H1 (cell line): Measurements from ENCODE around the gene YOD1. TPM values are rescaled to one million over a fixed set of nuclear protein-coding genes. Genes with fewer than 3 reads are reported as not detected.

Experiments
- CTCF ChIA-PET: fragments of 300-600 bp; sonication (Branson Sonifier 250); formaldehyde crosslinking; loops from one replicate; lab custom pipeline; 2021; ENCODE audit not compliant: partially characterized antibody; lab: Charles Lee
- POLR2A ChIA-PET: fragments of 300-600 bp; sonication (Branson Sonifier 250); formaldehyde crosslinking; loops from one replicate; lab custom pipeline; 2021; ENCODE audit warnings: inconsistent platforms; ENCODE audit not compliant: partially characterized antibody; lab: Charles Lee
- DNase-seq, 2 experiments: peaks; one replicate each; pipeline versions ENCODE4 v3.0.0 to v3.0.0-alpha.2; 2010 to 2022; ENCODE audit warnings: low spot score in 2 of 2, low read depth in 1 of 2, mixed read lengths in 1 of 2
- FAIRE-seq: peaks from 2 replicates; lab custom pipeline; 2011; peaks lifted over from hg19 to GRCh38; lab: Jason Lieb, UNC
- H2AFZ ChIP-seq: 2 replicates; pipeline ENCODE4 v1.8.1; 2012; ENCODE audit warnings: low read length, inconsistent platforms
- H2AK5ac ChIP-seq: 2 replicates; pipeline ENCODE4 v1.6.1; 2013; ENCODE audit warnings: low read depth, low read length
- H2BK120ac ChIP-seq: replicated peaks from 2 replicates; pipeline ENCODE3; 2013; ENCODE audit warnings: low read depth, low read length, inconsistent platforms
- H2BK12ac ChIP-seq: 2 replicates; pipeline ENCODE4 v1.6.1; 2013; ENCODE audit warnings: low read depth, low read length
- H2BK15ac ChIP-seq: 2 replicates; pipeline ENCODE4 v1.6.1; 2013; ENCODE audit warnings: low read length
- H2BK20ac ChIP-seq: 2 replicates; pipeline ENCODE4 v1.6.1; 2013; ENCODE audit warnings: low read length
- H2BK5ac ChIP-seq: 2 replicates; pipeline ENCODE4 v1.6.1; 2013; ENCODE audit warnings: low read depth, low read length
- H3K14ac ChIP-seq: 2 replicates; pipeline ENCODE4 v1.6.1; 2013; ENCODE audit warnings: inconsistent platforms; ENCODE audit not compliant: insufficient read length
- H3K18ac ChIP-seq: 2 replicates; pipeline ENCODE4 v1.6.1; 2013; ENCODE audit warnings: low read length; ENCODE audit errors: extremely low read depth
- H3K23ac ChIP-seq: 2 replicates; pipeline ENCODE4 v1.6.1; 2013; ENCODE audit warnings: inconsistent platforms; ENCODE audit not compliant: insufficient read length
- H3K23me2 ChIP-seq: 2 replicates; pipeline ENCODE4 v1.6.1; 2013; ENCODE audit warnings: low read depth, low read length
- H3K27ac ChIP-seq: 2 replicates; pipeline ENCODE4 v1.6.1; 2011; ENCODE audit warnings: low read depth, low read length, inconsistent platforms
- H3K27me3 ChIP-seq, 4 experiments: replicated peaks in 1 of 4; 1 replicate in 1 of 4; 2 replicates in 3 of 4; pipeline versions ENCODE4 v1.6.1 to v1.8.1; 2011 to 2013; ENCODE audit warnings: low read length in 3 of 4, mild to moderate bottlenecking in 3 of 4, inconsistent platforms in 2 of 4, mixed read lengths in 2 of 4, moderate library complexity in 1 of 4; ENCODE audit not compliant: control insufficient read depth in 3 of 4, insufficient read depth in 3 of 4; ENCODE audit errors: extremely low read depth in 1 of 4
- H3K36me3 ChIP-seq, 4 experiments: 2 replicates each; pipeline versions ENCODE4 v1.6.1 to v1.8.1; 2011 to 2013; ENCODE audit warnings: mild to moderate bottlenecking in 4 of 4, low read length in 3 of 4, moderate library complexity in 2 of 4, control low read depth in 1 of 4, inconsistent platforms in 1 of 4; ENCODE audit not compliant: insufficient read depth in 4 of 4, control insufficient read depth in 2 of 4
- H3K4ac ChIP-seq: replicated peaks from 2 replicates; pipeline ENCODE3; 2013; ENCODE audit warnings: low read length, low read depth, mixed read lengths, inconsistent platforms; ENCODE audit not compliant: insufficient read length
- H3K4me1 ChIP-seq, 4 experiments: replicated peaks in 1 of 4; 1 replicate in 1 of 4; 2 replicates in 3 of 4; pipeline versions ENCODE4 v1.6.1 to v1.8.1; 2011 to 2013; ENCODE audit warnings: low read length in 3 of 4, inconsistent platforms in 2 of 4, mixed read lengths in 1 of 4; ENCODE audit not compliant: insufficient read depth in 4 of 4, control insufficient read depth in 3 of 4
- H3K4me2 ChIP-seq, 2 experiments: 2 replicates each; pipeline versions ENCODE4 v1.6.1 to v1.8.1; 2011 to 2013; ENCODE audit warnings: low read depth in 2 of 2, low read length in 2 of 2, control low read depth in 1 of 2, inconsistent platforms in 1 of 2, mild to moderate bottlenecking in 1 of 2; ENCODE audit not compliant: insufficient read depth in 1 of 2
- H3K4me3 ChIP-seq, 4 experiments: fragments of 200-600, 300-600 bp in 1 of 4; sonication (generic), shearing (Covaris generic), sonication (Bioruptor Twin) in 1 of 4; 2 replicates each; pipeline versions ENCODE4 v1.5.1 to v1.8.1; 2011 to 2016; ENCODE audit warnings: low read length in 4 of 4, low read depth in 3 of 4, control low read depth in 2 of 4, inconsistent platforms in 2 of 4, mild to moderate bottlenecking in 2 of 4, mixed read lengths in 1 of 4, moderate library complexity in 1 of 4; ENCODE audit not compliant: insufficient read depth in 2 of 4; ENCODE audit errors: extremely low read depth in 1 of 4
- H3K56ac ChIP-seq: replicated peaks from 2 replicates; pipeline ENCODE3; 2013; ENCODE audit warnings: low read depth, mild to moderate bottlenecking, mixed read lengths, low read length, inconsistent platforms; ENCODE audit not compliant: insufficient read length
- H3K79me1 ChIP-seq: 2 replicates; pipeline ENCODE4 v1.6.1; 2013; ENCODE audit warnings: low read depth, low read length, control low read depth
- H3K79me2 ChIP-seq, 2 experiments: 2 replicates each; pipeline versions ENCODE4 v1.6.1 to v1.8.1; 2012 to 2013; ENCODE audit warnings: low read length in 2 of 2, mild to moderate bottlenecking in 2 of 2, inconsistent platforms in 1 of 2; ENCODE audit not compliant: insufficient read depth in 2 of 2, control insufficient read depth in 1 of 2
- H3K9ac ChIP-seq, 4 experiments: replicated peaks in 1 of 4; 1 replicate in 1 of 4; 2 replicates in 3 of 4; pipeline versions ENCODE4 v1.6.1 to v1.8.1; 2011 to 2013; ENCODE audit warnings: low read depth in 3 of 4, low read length in 3 of 4, control low read depth in 2 of 4, mild to moderate bottlenecking in 2 of 4, moderate library complexity in 2 of 4, inconsistent platforms in 1 of 4; ENCODE audit errors: extremely low read depth in 1 of 4
- H3K9me3 ChIP-seq, 2 experiments: 2 replicates each; pipeline versions ENCODE4 v1.6.1 to v1.8.1; 2012 to 2013; ENCODE audit warnings: mild to moderate bottlenecking in 2 of 2, moderate library complexity in 2 of 2, control low read depth in 1 of 2, inconsistent platforms in 1 of 2, low read depth in 1 of 2, low read length in 1 of 2, mixed read lengths in 1 of 2; ENCODE audit not compliant: insufficient read depth in 2 of 2
- H4K20me1 ChIP-seq, 2 experiments: replicated peaks in 1 of 2; 2 replicates each; pipeline versions ENCODE3 to v1.8.1; 2011 to 2013; ENCODE audit warnings: inconsistent platforms in 2 of 2, low read length in 2 of 2, mild to moderate bottlenecking in 1 of 2; ENCODE audit not compliant: insufficient read depth in 2 of 2, control insufficient read depth in 1 of 2
- H4K5ac ChIP-seq: 2 replicates; pipeline ENCODE4 v1.6.1; 2013; ENCODE audit warnings: low read length, low read depth, mixed read lengths, inconsistent platforms; ENCODE audit not compliant: insufficient read length
- H4K8ac ChIP-seq: 2 replicates; pipeline ENCODE4 v1.8.0; 2013; ENCODE audit warnings: mild to moderate bottlenecking, moderate library complexity, low read length, inconsistent platforms; ENCODE audit not compliant: insufficient read depth; ENCODE audit errors: extremely low read depth
- H4K91ac ChIP-seq: replicated peaks from 2 replicates; pipeline ENCODE3; 2013; ENCODE audit warnings: low read length, mixed read lengths, inconsistent platforms; ENCODE audit not compliant: insufficient read length
- ASH2L ChIP-seq: fragments of 200-600, 300-600 bp; sonication (generic); IDR thresholded peaks from one replicate; pipeline ENCODE4 v1.7.1; 2017; ENCODE audit warnings: low read length
- BRCA1 ChIP-seq: IDR thresholded peaks from 2 replicates; pipeline ENCODE4 v1.6.1; 2012; ENCODE audit warnings: low read depth, low read length, improper control_type of control experiment
- CBX5 ChIP-seq: fragments of 300-800, 300-1000 bp; sonication (generic); IDR thresholded peaks from 2 replicates; pipeline ENCODE4 v1.7.1; 2016; ENCODE audit warnings: antibody characterized with exemption, low read length, low read depth
- CEBPB ChIP-seq: IDR thresholded peaks from 2 replicates; pipeline ENCODE4 v1.6.1; 2012; ENCODE audit warnings: low read depth, low read length
- CHD2 ChIP-seq: IDR thresholded peaks from 2 replicates; pipeline ENCODE4 v1.6.1; 2012; ENCODE audit warnings: low read length, improper control_type of control experiment
- KDM1A ChIP-seq: fragments of 200-600, 300-600 bp; sonication (generic); IDR thresholded peaks from 2 replicates; pipeline ENCODE4 v1.7.1; 2016; ENCODE audit warnings: mild to moderate bottlenecking, low read length, borderline replicate concordance
- KDM4A ChIP-seq: IDR thresholded peaks from one replicate; pipeline ENCODE4 v1.7.1; 2012; ENCODE audit warnings: low read depth, mild to moderate bottlenecking, moderate library complexity, low read length, inconsistent platforms; ENCODE audit not compliant: severe bottlenecking
- MAFK ChIP-seq: IDR thresholded peaks from 2 replicates; pipeline ENCODE4 v1.6.1; 2012; ENCODE audit warnings: low read depth, mild to moderate bottlenecking, improper control_type of control experiment, low read length
- POLR2AphosphoS5 ChIP-seq: IDR thresholded peaks from 2 replicates; pipeline ENCODE4 v1.6.1; 2011; ENCODE audit warnings: low read depth, low read length
- POU5F1 ChIP-seq: IDR thresholded peaks from 2 replicates; pipeline ENCODE4 v1.6.1; 2011; ENCODE audit warnings: low read depth, mild to moderate bottlenecking, low read length, moderate library complexity
- RFX5 ChIP-seq: IDR thresholded peaks from 2 replicates; pipeline ENCODE4 v1.6.1; 2011; ENCODE audit warnings: low read depth, low read length, improper control_type of control experiment, borderline replicate concordance
- SAP30 ChIP-seq: fragments of 300-600 bp; sonication (generic); IDR thresholded peaks from 2 replicates; pipeline ENCODE4 v1.7.1; 2012; ENCODE audit warnings: low read length, moderate library complexity, mild to moderate bottlenecking, inconsistent platforms; ENCODE audit not compliant: insufficient read depth, insufficient replicate concordance
- SP1 ChIP-seq: IDR thresholded peaks from 2 replicates; pipeline ENCODE4 v1.6.1; 2011; ENCODE audit warnings: low read depth, low read length
- SP2 ChIP-seq: IDR thresholded peaks from 2 replicates; pipeline ENCODE4 v1.6.1; 2012; ENCODE audit warnings: mild to moderate bottlenecking, low read length, inconsistent platforms
- YY1 ChIP-seq: IDR thresholded peaks from 2 replicates; pipeline ENCODE4 v1.6.1; 2011; ENCODE audit warnings: low read depth, mild to moderate bottlenecking, low read length
- ZNF274 ChIP-seq: IDR thresholded peaks from 2 replicates; pipeline ENCODE4 v1.7.0; 2012; ENCODE audit warnings: low read length, borderline replicate concordance; ENCODE audit errors: extremely low read depth
- WGBS, 2 experiments: shearing (Covaris generic) in 1 of 2; methylation state at CpG; one replicate each; pipeline versions ENCODE4 v1.1.6 to v1.1.7; 2013 to 2015; ENCODE audit warnings: low lambda C conversion rate in 2 of 2, mixed read lengths in 2 of 2, inconsistent platforms in 1 of 2, low coverage in 1 of 2, missing lambda C conversion rate in 1 of 2; ENCODE audit not compliant: insufficient replicate concordance in 2 of 2, insufficient coverage in 1 of 2, insufficient read length in 1 of 2; ENCODE audit errors: extremely low coverage in 1 of 2, missing lambda C conversion rate in 1 of 2; 5-methylcytosine and 5-hydroxymethylcytosine counted together
- polyA plus RNA-seq, 7 experiments: library from polyadenylated mRNA; depleted of rRNA in 3 of 7; stranded (reverse) in 5 of 7; unstranded in 2 of 7; fragments of >200 nt in 5 of 7; fragments of 200-250 nt in 2 of 7; gene quantifications; 1 replicate in 5 of 7; 2 replicates in 1 of 7; 4 replicates in 1 of 7; pipeline versions ENCODE4 v1.2.1 to v1.2.3, GENCODE V29; 2011 to 2013; ENCODE audit warnings: missing spikeins in 2 of 7, mixed read lengths in 2 of 7
- total RNA-seq: library from RNA; stranded (reverse); fragmentation: NEBNext Ultra II Directional; extraction: Animal tissue kit (Norgen Biotek cat#: 25700); gene quantifications from 2 replicates; pipeline ENCODE4 v1.2.1, GENCODE V29; 2021

Gene YOD1
- total and polyA plus RNA-seq, 2 of the 8 experiments (the other 6 are each of a cell fraction or from before 2014, with no cell fraction given), result 1.9 to 11.8 TPM

DNA sequence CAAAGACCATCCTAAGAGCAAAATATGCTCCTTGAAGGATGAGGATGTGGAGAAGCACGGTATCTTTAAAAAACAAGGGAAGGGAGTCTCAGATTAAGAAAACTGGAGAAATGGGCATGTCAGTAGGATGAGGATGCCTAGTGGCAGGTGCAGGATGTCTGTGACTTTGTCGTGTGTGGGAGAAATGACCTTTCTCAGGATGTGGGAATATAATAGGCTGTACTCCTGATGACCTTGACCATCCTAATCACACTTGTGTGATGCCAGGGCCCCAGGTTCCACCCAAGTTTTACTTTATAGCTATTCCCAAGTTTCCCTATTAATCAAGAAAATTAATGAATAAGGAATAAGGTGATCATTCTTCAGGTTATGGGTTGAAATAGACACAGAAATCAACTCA, 31.3 kb downstream of the YOD1 start:
- Histone ChIP-seq H3K9ac (no peak overlapping the region), H4K91ac (no peak overlapping the region), H3K23me2 (no peaks in the 10 kb centered on the region), H2BK12ac (no peak overlapping the region), H3K27ac (no peak overlapping the region), H3K4me1 (peaks cover 0 to 3% (median 0%) of the 10 kb centered on the region in 4 experiments; a peak in 2 of 7 replicates), H2BK15ac (no peak overlapping the region), H2BK120ac (no peak overlapping the region), H3K4me3 (no peak overlapping the region), H3K4me2 (no peak overlapping the region), H2AK5ac (no peak overlapping the region), H3K18ac (no peak overlapping the region), H2BK20ac (no peak overlapping the region), H3K4ac (no peak overlapping the region), H2BK5ac (no peak overlapping the region), H4K8ac (no peak overlapping the region), H3K36me3 (peaks cover 0 to 2% (median 0%) of the 10 kb centered on the region in 4 experiments; a peak in 2 of 8 replicates), H3K27me3 (no peaks in the 10 kb centered on the region), H4K5ac (no peak overlapping the region), H3K9me3 (no peaks in the 10 kb centered on the region), H3K79me2 (no peaks in the 10 kb centered on the region), H3K56ac (no peak overlapping the region), H3K23ac (no peak overlapping the region), H3K79me1 (no peaks in the 10 kb centered on the region), H2AFZ (no peak overlapping the region), H4K20me1 (no peaks in the 10 kb centered on the region), H3K14ac (no peak overlapping the region)
- CTCF ChIA-PET, result interaction anchor here (0.7 to 10.5 kb wide), 3 partner anchors 12 to 30 kb away, joined by 3 to 122 read pairs (median 4); no protein-coding TSS in a partner anchor
- POLR2A ChIA-PET, result interaction anchor here (2.1 kb wide), 1 partner anchor 11 kb away, joined by 4 read pairs; no protein-coding TSS in a partner anchor
- FAIRE-seq, result no peak
- no peak for DNase-seq
- 76% methylated on average over 2 of the region's 2 CpGs; no CpG with 5 or more reads in 1 of the 2 experiments for WGBS, 2 experiments
- TF ChIP-seq KDM1A (no peak), SP2 (no peak), MAFK (no peak), POLR2AphosphoS5 (no peak), KDM4A (no peak), ZNF274 (no peak), CHD2 (no peak), BRCA1 (no peak), ASH2L (no peak), RFX5 (no peak), SP1 (no peak), CBX5 (no peak), SAP30 (no peak), CEBPB (no peak), POU5F1 (no peak), YY1 (no peak)
